Kidney (tissue), 14 donors: ENCODE data around the gene SEL1L2. TPM values are rescaled to one million over a fixed set of nuclear protein-coding genes. Genes with fewer than 3 reads are reported as not detected.

Source experiments
- DNase-seq, 5 donors: peaks; one replicate each; pipeline ENCODE4 v3.0.0-alpha.2; 2013 to 2020
- FAIRE-seq: peaks from 2 replicates; lab custom pipeline; 2012; peaks lifted over from hg19 to GRCh38; lab: Jason Lieb, UNC
- H3K27ac ChIP-seq, 2 donors: one replicate each; pipeline ENCODE4 v1.7.0; 2013; ENCODE audit warnings: low read depth in 2 of 2, low read length in 2 of 2, inconsistent platforms in 1 of 2
- H3K27me3 ChIP-seq: one replicate; pipeline ENCODE4 v1.7.1; 2013; ENCODE audit warnings: low read length, inconsistent platforms; ENCODE audit not compliant: control insufficient read depth, insufficient read depth
- H3K36me3 ChIP-seq, 3 donors: one replicate each; pipeline versions ENCODE4 v1.7.0 to v1.7.1; 2013; ENCODE audit warnings: low read length in 3 of 3, control low read depth in 1 of 3, inconsistent platforms in 1 of 3; ENCODE audit not compliant: insufficient read depth in 3 of 3, control insufficient read depth in 2 of 3
- H3K4me1 ChIP-seq, 3 donors: one replicate each; pipeline versions ENCODE4 v1.7.0 to v1.7.1; 2013; ENCODE audit warnings: low read length in 3 of 3, inconsistent platforms in 1 of 3, low read depth in 1 of 3; ENCODE audit not compliant: control insufficient read depth in 2 of 3, insufficient read depth in 2 of 3
- H3K4me3 ChIP-seq, 3 donors: one replicate each; pipeline versions ENCODE4 v1.7.0 to v1.8.1; 2013; ENCODE audit warnings: low read length in 3 of 3, control low read depth in 1 of 3, inconsistent platforms in 1 of 3
- H3K9ac ChIP-seq, 3 donors: one replicate each; pipeline versions ENCODE4 v1.7.0 to v1.7.1; 2013; ENCODE audit warnings: low read length in 3 of 3, control low read depth in 1 of 3, inconsistent platforms in 1 of 3
- H3K9me3 ChIP-seq, 3 donors: one replicate each; pipeline versions ENCODE4 v1.7.0 to v1.7.1; 2013; ENCODE audit warnings: low read length in 3 of 3, control low read depth in 1 of 3, inconsistent platforms in 1 of 3; ENCODE audit not compliant: control insufficient read depth in 2 of 3, insufficient read depth in 1 of 3
- intact Hi-C: fragments of 100-400 bp; cut with DNase I; formaldehyde crosslinking; loops from one replicate; pipeline ENCODE4 v1.11.1; 2022
- polyA plus RNA-seq: library from polyadenylated mRNA; stranded (reverse); fragments of 350-450 nt; fragmentation: Illumina TruSeq; extraction: RNeasy Lipid Tissue Mini Kit (QIAGEN cat#74804); gene quantifications from one replicate; pipeline ENCODE4 v1.2.3, GENCODE V29; 2014; ENCODE audit warnings: low read depth, low replicate concordance; ENCODE audit not compliant: insufficient read depth
- total RNA-seq: library from RNA; stranded (reverse); fragmentation: NEBNext Ultra II Directional; extraction: Animal tissue kit (Norgen Biotek cat#: 25700); gene quantifications from one replicate; pipeline ENCODE4 v1.2.1, GENCODE V29; 2021
- TF ChIP-seq, protein P1 (sequence below): IDR thresholded peaks from 3 replicates; pipeline ENCODE4 v1.5.1; 2012; ENCODE audit warnings: mild to moderate bottlenecking, moderate library complexity, borderline replicate concordance; ENCODE audit not compliant: insufficient read depth; ENCODE audit errors: extremely low read depth
- donor health status: control.
- donor health status: control.
- donor health status: control.
- donor health status: control.
- donor health status: control.
- donor health status: DM: yes; HTN: yes; CAD: no.
- donor health status: Normal renal cell carcinoma (clear cell type).

The SEL1L2 gene
- total and polyA plus RNA-seq, 2 donors from 2014 or later = not detected

GRCh38 chr20:13909067-13909466 lies 81.3 kb downstream of the SEL1L2 start:
- TF ChIP-seq, protein P1, sequence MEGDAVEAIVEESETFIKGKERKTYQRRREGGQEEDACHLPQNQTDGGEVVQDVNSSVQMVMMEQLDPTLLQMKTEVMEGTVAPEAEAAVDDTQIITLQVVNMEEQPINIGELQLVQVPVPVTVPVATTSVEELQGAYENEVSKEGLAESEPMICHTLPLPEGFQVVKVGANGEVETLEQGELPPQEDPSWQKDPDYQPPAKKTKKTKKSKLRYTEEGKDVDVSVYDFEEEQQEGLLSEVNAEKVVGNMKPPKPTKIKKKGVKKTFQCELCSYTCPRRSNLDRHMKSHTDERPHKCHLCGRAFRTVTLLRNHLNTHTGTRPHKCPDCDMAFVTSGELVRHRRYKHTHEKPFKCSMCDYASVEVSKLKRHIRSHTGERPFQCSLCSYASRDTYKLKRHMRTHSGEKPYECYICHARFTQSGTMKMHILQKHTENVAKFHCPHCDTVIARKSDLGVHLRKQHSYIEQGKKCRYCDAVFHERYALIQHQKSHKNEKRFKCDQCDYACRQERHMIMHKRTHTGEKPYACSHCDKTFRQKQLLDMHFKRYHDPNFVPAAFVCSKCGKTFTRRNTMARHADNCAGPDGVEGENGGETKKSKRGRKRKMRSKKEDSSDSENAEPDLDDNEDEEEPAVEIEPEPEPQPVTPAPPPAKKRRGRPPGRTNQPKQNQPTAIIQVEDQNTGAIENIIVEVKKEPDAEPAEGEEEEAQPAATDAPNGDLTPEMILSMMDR = no peak
- no peak overlapping the region for H3K9ac ChIP-seq
- intact Hi-C loops = no loop called here
- FAIRE-seq (no peak), DNase-seq (no peak)
- no peaks in the 10 kb centered on the region for H3K9me3 ChIP-seq
- no peaks in the 10 kb centered on the region for H3K4me1 ChIP-seq
- no peak overlapping the region for H3K27ac ChIP-seq
- no peaks in the 10 kb centered on the region for H3K36me3 ChIP-seq
- H3K4me3 ChIP-seq = no peak overlapping the region
- no peaks in the 10 kb centered on the region for H3K27me3 ChIP-seq

GRCh38 chr20:13904766-13905165 lies 85.6 kb downstream of the SEL1L2 start:
- TF ChIP-seq, protein P1 = no peak
- no peaks in the 10 kb centered on the region for H3K36me3 ChIP-seq
- H3K9ac ChIP-seq = no peak overlapping the region
- FAIRE-seq = no peak
- intact Hi-C loops = no loop called here
- H3K27ac ChIP-seq = no peak overlapping the region
- no peaks in the 10 kb centered on the region for H3K9me3 ChIP-seq
- no peak overlapping the region for H3K4me3 ChIP-seq
- H3K27me3 ChIP-seq = no peaks in the 10 kb centered on the region
- DNase-seq = no peak
- no peaks in the 10 kb centered on the region for H3K4me1 ChIP-seq

GRCh38 chr20:13900496-13900895 lies 89.9 kb downstream of the SEL1L2 start:
- H3K27me3 ChIP-seq = no peaks in the 10 kb centered on the region
- H3K27ac ChIP-seq = no peak overlapping the region
- DNase-seq = peak in 3 of 5 donors; percentile 19 to 25 (median 22)
- H3K9ac ChIP-seq = no peak overlapping the region
- intact Hi-C loops = no loop called here
- TF ChIP-seq, protein P1 = no peak
- H3K4me1 ChIP-seq = no peaks in the 10 kb centered on the region
- no peak overlapping the region for H3K4me3 ChIP-seq
- no peaks in the 10 kb centered on the region for H3K36me3 ChIP-seq
- FAIRE-seq = no peak
- H3K9me3 ChIP-seq = no peaks in the 10 kb centered on the region

DNA sequence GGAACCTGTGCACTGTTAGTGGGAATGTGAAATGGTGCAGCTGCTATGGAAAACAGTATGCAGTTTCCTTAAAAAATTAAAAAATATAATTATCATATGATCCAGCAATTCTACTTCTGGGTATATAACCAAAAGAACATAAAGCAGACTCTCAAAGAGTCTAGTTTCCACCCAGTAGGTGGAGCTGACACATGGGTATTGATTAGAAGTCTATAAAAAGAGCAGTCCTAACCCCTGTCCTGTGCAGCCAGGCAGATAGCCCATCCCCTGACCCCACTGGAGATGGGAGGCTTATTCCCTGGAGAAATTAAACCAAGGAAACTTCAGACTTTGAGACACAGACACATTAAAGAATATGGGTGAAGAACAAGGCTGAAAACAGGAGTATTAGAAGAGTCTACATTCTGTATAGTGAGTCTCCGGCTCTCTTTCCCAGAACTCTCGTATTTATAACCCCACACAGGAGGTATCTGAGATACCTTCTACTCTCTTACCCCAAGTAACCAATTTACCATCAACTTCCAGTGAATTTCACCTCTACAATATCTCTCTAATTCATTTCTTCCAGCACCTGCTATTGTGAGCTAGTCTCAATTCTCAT lies 92.3 kb downstream of the SEL1L2 start:
- Histone ChIP-seq H3K9ac (no peak overlapping the region), H3K27me3 (no peaks in the 10 kb centered on the region), H3K36me3 (no peaks in the 10 kb centered on the region), H3K4me3 (no peak overlapping the region), H3K4me1 (no peaks in the 10 kb centered on the region), H3K27ac (no peak overlapping the region), H3K9me3 (no peaks in the 10 kb centered on the region)
- intact Hi-C loops = no loop called here
- TF ChIP-seq, protein P1 = no peak
- DNase-seq (no peak), FAIRE-seq (no peak)
